ENCODE data around the gene ITCH.

GRCh38 chr20:34365765-34366213 is 2.7 kb downstream of the ITCH start:
- TF ChIP-seq CTCF (IDR thresholded peaks at IDR 0.05; ENCODE audit: control extremely low read depth in 1 of 3, insufficient read depth in 1 of 3, low read depth in 1 of 3, low read length in 3 of 3) (no peak), PHF8 (conservative IDR thresholded peaks at IDR 0.05; ENCODE audit: low read depth, low read length) (no peak), ATF3 (IDR thresholded peaks at IDR 0.05; ENCODE audit: insufficient read depth, low read depth, low read length) (no peak), TBP (IDR thresholded peaks at IDR 0.05; ENCODE audit: low read depth, low read length) (no peak), E2F6 (IDR thresholded peaks at IDR 0.05) (no peak), EZH2 (IDR thresholded peaks at IDR 0.05; ENCODE audit: low read depth, low read length, severe bottlenecking) (no peak), CHD2 (IDR thresholded peaks at IDR 0.05; ENCODE audit: low read length) (no peak), POLR2AphosphoS5 (IDR thresholded peaks at IDR 0.05; ENCODE audit: low read depth, low read length) (no peak), SIRT6 (IDR thresholded peaks at IDR 0.05; ENCODE audit: low read length) (no peak)
